ENCODE measurements around the gene KCNK5.

The KCNK5 gene

GRCh38 chr6:39228992-39229767 is at the start of gene KCNK5:
TSS of gene KCNK5 (minus strand) at chr6:39229475. CDS start at chr6:39229111, 364 bp downstream.
- peak; percentile 65 to 75 (median 65) for DNase-seq (ENCODE audit: low read depth in 3 of 3)

DNA sequence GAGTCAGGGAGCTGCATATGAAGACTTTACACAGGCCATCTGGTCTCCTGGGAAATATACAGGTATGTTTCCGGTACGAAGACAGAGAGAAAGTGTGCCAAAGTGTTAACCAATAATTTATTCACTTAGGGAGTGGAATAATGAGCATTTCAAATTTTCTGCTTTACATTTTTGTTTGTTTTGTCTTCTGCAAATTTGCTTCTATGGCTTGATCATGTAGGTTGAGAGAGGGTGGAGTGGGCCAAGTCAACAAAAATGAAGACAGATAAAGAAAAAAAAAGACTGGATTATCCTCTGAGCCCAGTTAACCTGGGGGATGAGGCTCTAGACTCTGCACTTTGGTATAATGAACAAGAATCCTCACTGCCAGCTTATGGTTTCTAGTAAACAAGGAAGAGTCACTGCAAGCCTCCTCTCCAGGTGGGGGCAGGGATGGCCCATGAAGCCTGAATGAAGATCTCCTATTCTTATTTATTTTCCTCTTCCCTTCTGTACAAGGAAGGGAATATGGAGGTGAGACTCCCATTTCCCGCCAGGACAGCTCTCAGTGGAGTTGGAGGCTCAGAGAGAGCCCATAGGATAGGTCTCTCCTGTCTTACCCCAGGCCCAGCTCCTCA is 47.2 kb upstream of the KCNK5 start:
- DNase-seq (ENCODE audit: low read depth in 3 of 3): no peak

DNA sequence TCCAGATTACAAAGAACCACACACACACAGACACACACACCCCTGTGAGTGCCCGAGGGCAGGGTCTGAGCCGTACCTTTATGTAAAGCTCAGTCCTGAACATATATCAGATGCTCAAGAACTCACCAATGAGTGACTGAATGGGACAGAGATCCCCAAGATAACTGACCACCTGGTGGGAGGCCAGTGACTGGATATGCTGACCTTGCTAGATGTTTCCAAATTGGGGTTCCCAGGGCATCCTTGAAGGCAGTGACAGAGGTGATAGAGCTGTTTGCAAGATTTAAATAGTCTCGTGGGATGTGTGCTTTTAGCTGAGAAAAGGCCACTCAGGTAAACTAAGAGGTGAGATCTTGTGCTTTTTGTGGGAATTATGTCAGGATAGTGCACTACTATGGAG is 45.6 kb upstream of the KCNK5 start:
- DNase-seq (ENCODE audit: low read depth in 3 of 3): no peak

- no peak for DNase-seq (ENCODE audit: low read depth in 3 of 3)
Observed at GRCh38 chr6:39274471-39274870, 45.2 kb upstream of the KCNK5 start.

GRCh38 chr6:39273406-39273821 is 44.1 kb upstream of the KCNK5 start:
- no peak for DNase-seq (ENCODE audit: low read depth in 3 of 3)

- no peak for DNase-seq (ENCODE audit: low read depth in 3 of 3)
Observed at GRCh38 chr6:39269961-39270360, 40.7 kb upstream of the KCNK5 start.

GRCh38 chr6:39268721-39269120 is 39.4 kb upstream of the KCNK5 start:
- DNase-seq (ENCODE audit: low read depth in 3 of 3): no peak

DNA sequence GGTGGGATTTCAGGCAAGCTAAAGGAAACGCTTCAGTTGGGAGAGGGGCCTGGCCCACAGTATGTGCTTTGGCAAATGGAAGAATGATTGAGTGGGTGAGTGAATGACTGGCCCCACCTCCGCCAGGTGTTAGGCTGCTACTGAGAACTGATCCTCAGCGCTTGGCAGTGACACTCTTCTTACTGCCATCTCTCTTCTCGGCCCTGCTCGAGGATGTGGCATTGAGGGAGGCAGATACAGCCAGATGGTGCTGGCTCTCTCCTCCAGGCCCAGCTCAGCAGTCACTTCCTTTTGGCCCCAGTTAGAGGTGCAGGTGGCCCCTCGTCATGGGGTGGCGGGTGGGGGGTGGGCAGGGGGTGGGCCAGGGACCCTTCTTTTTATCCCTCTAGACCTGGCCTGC is 38.9 kb upstream of the KCNK5 start:
- DNase-seq (ENCODE audit: low read depth in 3 of 3): no peak

GRCh38 chr6:39266782-39267355 is 37.6 kb upstream of the KCNK5 start:
- no peak for DNase-seq (ENCODE audit: low read depth in 3 of 3)

DNA sequence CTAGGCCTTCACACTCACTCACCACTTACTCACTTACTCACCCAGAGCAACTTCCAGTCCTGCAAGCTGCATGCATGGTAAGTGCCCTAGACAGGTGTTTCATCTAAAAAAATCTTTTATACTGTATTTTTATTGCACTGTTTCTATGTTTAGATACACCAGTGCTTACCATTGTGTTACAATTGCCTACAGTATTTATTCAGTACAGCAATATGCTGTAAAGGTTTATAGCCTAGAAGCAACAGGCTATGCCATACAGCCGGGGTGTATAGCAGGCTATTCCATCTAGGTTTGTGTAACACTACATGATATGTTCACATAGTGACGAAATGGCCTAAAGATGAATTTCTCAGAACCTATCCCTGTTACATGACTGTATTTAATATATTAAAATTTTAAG is 37.1 kb upstream of the KCNK5 start:
- no peak for DNase-seq (ENCODE audit: low read depth in 3 of 3)

GRCh38 chr6:39263303-39264037 is 34.2 kb upstream of the KCNK5 start:
- no peak for DNase-seq (ENCODE audit: low read depth in 3 of 3)

GRCh38 chr6:39261751-39262150 is 32.5 kb upstream of the KCNK5 start:
- no peak for DNase-seq (ENCODE audit: low read depth in 3 of 3)

- no peak for DNase-seq (ENCODE audit: low read depth in 3 of 3)
Observed at GRCh38 chr6:39260953-39261352, 31.7 kb upstream of the KCNK5 start.

- DNase-seq (ENCODE audit: low read depth in 3 of 3): no peak
Observed at GRCh38 chr6:39260456-39260855, 31.2 kb upstream of the KCNK5 start.

DNA sequence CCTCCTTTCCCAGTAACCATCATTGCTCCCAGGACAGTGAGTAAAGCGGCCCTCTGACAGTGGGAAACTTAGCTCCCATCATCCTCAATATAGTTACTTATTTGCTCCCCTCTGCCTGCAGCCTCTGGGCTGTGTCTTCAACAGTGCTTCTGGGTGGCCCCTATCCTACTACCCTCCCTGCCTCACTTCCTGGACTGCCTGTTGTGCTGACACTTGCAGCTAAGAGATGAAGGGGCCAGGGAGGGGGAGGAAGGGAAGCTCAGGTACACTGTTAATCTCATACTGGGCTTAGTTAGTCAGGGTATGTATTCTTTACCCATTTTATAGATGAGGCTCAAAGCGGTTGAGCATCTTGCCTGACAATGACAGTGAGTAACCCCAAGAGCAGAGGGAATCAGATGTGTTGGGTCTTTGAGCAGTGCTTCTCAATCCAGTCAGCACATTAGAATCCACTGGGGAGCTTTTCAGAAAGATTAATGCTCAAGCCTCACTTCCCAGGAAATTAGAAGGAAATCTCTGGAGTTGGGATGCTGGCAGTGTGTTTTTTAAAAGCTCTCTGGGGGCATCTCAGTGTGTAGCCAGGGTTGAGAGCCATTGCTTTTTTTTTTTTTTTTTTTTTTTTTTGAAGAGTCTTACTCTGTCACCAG is 27.1 kb upstream of the KCNK5 start:
- DNase-seq (ENCODE audit: low read depth in 3 of 3): no peak

GRCh38 chr6:39254999-39255535 is 25.8 kb upstream of the KCNK5 start:
- no peak for DNase-seq (ENCODE audit: low read depth in 3 of 3)

DNA sequence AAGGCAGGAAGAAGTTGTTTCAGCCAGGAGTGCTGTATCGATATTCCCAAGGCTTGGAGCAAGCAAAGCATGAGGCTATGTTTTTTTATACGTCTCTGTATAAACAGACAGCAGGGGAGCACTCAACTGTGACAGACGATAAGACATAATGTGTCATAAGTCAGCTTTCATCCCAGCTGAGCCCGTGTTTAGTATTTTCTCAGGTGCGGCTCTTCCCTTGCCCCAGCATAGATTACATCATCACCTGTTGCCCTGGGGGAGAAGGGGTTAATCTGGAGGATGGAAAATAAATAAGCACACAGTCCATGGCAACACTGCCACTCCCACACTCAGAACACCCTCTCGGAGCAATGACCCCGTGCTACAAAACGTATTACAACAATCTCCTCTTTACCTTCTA is 22.1 kb upstream of the KCNK5 start:
- no peak for DNase-seq (ENCODE audit: low read depth in 3 of 3)

- no peak for DNase-seq (ENCODE audit: low read depth in 3 of 3)
Observed at GRCh38 chr6:39250507-39250906, 21.2 kb upstream of the KCNK5 start.

DNA sequence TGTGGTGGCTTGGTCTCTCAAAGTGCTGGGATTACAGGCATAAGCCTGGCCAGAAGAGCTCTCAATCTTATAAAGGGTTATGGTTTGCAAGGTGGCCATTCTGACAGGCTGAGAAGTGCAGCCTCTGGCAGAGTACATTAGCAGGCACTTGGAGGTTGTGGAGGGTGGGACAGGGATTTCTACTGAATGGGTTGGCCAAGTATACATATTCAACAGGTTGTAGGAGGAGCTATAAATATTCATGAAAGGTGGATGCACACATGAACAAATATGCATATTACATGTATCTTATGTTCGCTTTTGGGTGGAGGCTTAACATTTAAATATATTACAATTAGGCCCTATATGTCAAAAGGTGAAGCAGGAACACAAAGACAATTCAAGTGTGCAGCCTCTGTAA is 20.0 kb upstream of the KCNK5 start:
- DNase-seq (ENCODE audit: low read depth in 3 of 3): no peak

DNA sequence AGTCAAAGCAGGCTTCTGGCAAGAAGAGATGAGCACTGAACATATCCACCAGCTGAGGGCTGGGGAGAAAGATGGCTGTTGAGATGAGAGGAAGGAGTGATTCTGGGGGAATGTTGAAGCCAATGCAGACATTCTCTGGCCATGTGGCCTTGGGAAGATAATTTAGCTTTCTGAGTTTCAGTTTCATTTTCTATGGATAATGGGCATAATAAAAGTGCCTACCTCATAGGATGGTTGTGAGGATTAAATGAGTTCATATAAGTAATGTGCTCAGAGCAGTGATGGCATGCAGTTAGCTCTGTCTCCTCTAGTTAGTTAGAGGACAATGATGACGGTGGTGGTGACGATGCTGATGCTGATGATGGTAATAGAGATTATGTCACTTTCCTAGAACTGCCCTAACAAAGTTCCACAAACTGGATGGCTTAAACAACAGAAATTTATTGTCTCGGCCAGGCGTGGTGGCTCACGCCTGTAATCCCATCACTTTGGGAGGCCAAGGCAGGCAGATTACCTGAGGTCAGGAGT is 18.5 kb upstream of the KCNK5 start:
- no peak for DNase-seq (ENCODE audit: low read depth in 3 of 3)

- DNase-seq (ENCODE audit: low read depth in 3 of 3): no peak
Observed at GRCh38 chr6:39243809-39244208, 14.5 kb upstream of the KCNK5 start.

Measured in stimulated activated CD4-positive, alpha-beta T cell treated with anti-CD3 and anti-CD28 coated beads, TNF-alpha, amount 100 ng/mL, for 4 hours (primary cell).